ENCODE measurements around the gene DDX1. TPM values are rescaled to one million over a fixed set of nuclear protein-coding genes. Genes with fewer than 3 reads are reported as not detected.
"Not testable (repeated sequence)": the region's sequence is repeated elsewhere in the genome, so short reads cannot be mapped to it uniquely, and the experiment has no call there.

The DDX1 gene
- total RNA-seq, 1 donor from 2014 or later = 48.1 TPM

DNA sequence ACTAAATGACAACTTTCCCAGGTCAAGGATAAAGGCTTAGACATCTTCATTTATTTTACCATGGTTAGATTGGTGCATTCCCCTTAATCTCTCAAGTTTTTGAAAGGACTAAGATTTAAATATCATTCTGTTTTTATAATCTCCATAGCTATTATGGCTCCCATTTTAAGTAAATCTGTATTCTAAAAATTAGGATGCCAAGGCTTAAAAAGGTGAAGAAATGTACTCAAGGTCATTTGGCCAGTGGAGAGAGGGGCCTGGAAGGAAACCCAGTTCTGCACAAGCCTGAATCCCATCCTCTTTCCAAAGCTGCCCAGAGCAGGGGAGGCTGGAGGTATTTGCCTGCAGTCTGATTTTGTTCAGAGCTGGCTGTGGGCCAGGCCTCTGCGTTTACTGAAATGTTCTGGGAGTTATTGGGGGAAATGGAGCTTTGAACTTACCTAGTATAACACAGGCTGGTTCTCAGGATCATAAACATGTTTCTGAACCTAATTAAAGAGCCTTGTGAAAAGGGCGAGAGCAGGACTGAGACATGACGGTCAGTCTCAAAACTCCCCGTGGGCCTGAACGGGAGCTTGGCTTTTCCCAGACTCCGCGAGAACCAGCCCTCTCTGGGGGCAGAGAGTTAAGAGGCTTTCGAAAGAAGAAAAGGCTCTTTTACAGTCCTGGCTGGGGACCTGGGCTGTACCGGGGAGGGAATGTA, 85.6 kb downstream of the DDX1 start:
- DNase-seq (ENCODE audit: extremely low spot score in 2 of 2) = no peak
- intact Hi-C loops (cut with DNase I) = no loop called here
- no peaks in the 10 kb centered on the region for H3K27me3 ChIP-seq
- no peaks in the 10 kb centered on the region for H3K36me3 ChIP-seq
- peaks cover 12% of the 10 kb centered on the region for H3K4me1 ChIP-seq
- TF ChIP-seq POLR2AphosphoS5 (IDR thresholded peaks at IDR 0.05; ENCODE audit: insufficient read depth in 1 of 2, low read depth in 1 of 2) = no peak
- TF ChIP-seq POLR2A (IDR thresholded peaks at IDR 0.05) = no peak
- TF ChIP-seq, protein P1, sequence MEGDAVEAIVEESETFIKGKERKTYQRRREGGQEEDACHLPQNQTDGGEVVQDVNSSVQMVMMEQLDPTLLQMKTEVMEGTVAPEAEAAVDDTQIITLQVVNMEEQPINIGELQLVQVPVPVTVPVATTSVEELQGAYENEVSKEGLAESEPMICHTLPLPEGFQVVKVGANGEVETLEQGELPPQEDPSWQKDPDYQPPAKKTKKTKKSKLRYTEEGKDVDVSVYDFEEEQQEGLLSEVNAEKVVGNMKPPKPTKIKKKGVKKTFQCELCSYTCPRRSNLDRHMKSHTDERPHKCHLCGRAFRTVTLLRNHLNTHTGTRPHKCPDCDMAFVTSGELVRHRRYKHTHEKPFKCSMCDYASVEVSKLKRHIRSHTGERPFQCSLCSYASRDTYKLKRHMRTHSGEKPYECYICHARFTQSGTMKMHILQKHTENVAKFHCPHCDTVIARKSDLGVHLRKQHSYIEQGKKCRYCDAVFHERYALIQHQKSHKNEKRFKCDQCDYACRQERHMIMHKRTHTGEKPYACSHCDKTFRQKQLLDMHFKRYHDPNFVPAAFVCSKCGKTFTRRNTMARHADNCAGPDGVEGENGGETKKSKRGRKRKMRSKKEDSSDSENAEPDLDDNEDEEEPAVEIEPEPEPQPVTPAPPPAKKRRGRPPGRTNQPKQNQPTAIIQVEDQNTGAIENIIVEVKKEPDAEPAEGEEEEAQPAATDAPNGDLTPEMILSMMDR (IDR thresholded peaks at IDR 0.05) = no peak
- H3K27ac ChIP-seq = no peak overlapping the region
- H3K9me3 ChIP-seq = no peaks in the 10 kb centered on the region
- no peak overlapping the region for H3K4me3 ChIP-seq

DNA sequence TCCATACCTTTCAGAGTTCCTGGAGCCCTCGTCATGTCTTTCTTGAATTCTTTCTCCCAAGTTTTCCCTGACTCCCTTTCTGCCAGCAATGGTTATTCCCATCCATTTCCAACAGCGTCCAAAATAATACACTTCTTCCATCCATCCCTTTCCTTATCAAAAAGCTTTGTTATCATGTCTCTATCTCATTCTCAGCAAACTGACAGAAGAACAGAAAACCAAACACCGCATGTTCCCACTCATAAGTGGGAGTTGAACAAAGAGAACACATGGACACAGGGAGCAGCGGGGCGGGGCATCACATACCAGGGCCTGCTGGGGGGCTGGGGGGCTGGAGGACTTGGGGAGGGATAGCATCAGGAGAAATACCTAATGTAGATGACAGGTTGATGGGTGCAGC, 86.7 kb downstream of the DDX1 start:
- intact Hi-C loops (cut with DNase I) = no loop called here
- Histone ChIP-seq H3K9me3 (no peaks in the 10 kb centered on the region), H3K27me3 (no peaks in the 10 kb centered on the region), H3K4me1 (peaks cover 12% of the 10 kb centered on the region), H3K36me3 (no peaks in the 10 kb centered on the region), H3K4me3 (no peak overlapping the region), H3K27ac (no peak overlapping the region)
- no peak for DNase-seq (ENCODE audit: extremely low spot score in 2 of 2)
- TF ChIP-seq POLR2AphosphoS5 (IDR thresholded peaks at IDR 0.05; ENCODE audit: insufficient read depth in 1 of 2, low read depth in 1 of 2) (no peak), POLR2A (IDR thresholded peaks at IDR 0.05) (no peak)
- TF ChIP-seq, protein P1 (IDR thresholded peaks at IDR 0.05) = no peak

DNA sequence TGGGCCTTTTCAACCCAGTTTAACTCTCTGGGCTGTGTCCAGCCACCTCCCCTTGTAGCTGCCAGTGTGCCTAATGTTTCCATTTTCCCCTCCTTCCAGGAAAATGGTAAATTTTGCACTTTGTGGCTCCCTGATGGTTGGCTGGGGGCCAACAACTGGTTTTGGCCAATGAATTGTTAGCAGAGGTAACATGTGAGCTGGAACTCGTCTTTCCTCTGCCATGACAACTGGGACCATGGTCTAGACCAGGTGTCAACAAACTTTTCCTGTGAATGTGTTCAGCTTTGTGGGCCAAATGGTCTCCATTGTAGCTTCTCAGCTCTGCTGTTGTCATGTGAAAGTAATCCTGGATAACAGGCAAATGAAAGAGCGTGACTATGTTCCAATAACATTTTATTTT, 87.2 kb downstream of the DDX1 start:
- Histone ChIP-seq H3K36me3 (no peaks in the 10 kb centered on the region), H3K27ac (no peak overlapping the region), H3K27me3 (no peaks in the 10 kb centered on the region), H3K9me3 (no peaks in the 10 kb centered on the region), H3K4me3 (no peak overlapping the region), H3K4me1 (peaks cover 12% of the 10 kb centered on the region)
- TF ChIP-seq, protein P1 (IDR thresholded peaks at IDR 0.05) = no peak
- TF ChIP-seq POLR2A (IDR thresholded peaks at IDR 0.05) (no peak), POLR2AphosphoS5 (IDR thresholded peaks at IDR 0.05; ENCODE audit: insufficient read depth in 1 of 2, low read depth in 1 of 2) (no peak)
- intact Hi-C loops (cut with DNase I) = no loop called here
- DNase-seq (ENCODE audit: extremely low spot score in 2 of 2) = no peak

DNA sequence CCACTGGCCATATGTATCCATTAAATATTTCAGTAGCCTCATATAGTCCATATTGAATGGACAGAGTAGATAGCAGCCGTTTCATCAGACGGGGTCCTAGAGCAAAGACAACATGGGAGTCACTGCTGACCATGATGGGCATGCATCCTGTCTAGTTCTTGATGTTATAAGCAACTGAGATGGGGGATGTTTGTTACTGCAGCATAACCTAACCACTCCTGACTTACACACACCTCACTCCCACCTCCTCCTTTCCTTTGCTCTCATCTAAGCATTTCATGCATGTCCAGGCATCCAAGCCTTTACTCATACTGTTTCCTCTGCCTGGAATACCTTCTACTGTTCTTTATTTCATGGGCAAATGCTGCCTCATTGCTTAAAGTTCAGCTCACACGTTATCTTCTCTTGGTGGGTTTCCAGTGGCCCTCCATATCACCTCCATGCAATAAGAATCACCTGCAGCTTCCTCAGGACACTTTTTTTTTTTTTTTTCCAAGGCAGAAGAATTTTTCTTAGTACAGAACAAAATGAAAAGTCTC, 87.8 kb downstream of the DDX1 start:
- TF ChIP-seq POLR2A (IDR thresholded peaks at IDR 0.05) (no peak), POLR2AphosphoS5 (IDR thresholded peaks at IDR 0.05; ENCODE audit: insufficient read depth in 1 of 2, low read depth in 1 of 2) (no peak)
- TF ChIP-seq, protein P1 (IDR thresholded peaks at IDR 0.05) = no peak
- Histone ChIP-seq H3K4me3 (no peak overlapping the region), H3K9me3 (no peaks in the 10 kb centered on the region), H3K27ac (no peak overlapping the region), H3K27me3 (no peaks in the 10 kb centered on the region), H3K36me3 (no peaks in the 10 kb centered on the region), H3K4me1 (peaks cover 12% of the 10 kb centered on the region)
- no peak for DNase-seq (ENCODE audit: extremely low spot score in 2 of 2)
- intact Hi-C loops (cut with DNase I) = no loop called here

DNA sequence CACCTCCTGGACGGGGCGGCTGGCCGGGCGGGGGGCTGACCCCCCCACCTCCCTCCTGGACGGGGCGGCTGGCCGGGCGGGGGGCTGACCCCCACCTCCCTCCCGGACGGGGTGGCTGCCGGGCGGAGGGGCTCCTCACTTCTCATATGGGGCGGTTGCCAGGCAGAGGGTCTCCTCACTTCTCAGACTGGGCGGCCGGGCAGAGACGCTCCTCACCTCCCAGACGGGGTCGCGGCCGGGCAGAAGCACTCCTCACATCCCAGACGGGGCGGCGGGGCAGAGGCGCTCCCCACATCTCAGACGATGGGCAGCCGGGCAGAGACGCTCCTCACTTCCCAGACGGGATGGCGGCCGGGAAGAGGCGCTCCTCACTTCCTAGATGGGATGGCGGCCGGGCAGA, 88.5 kb downstream of the DDX1 start:
- H3K27ac ChIP-seq; DNase-seq (ENCODE audit: extremely low spot score in 2 of 2); intact Hi-C loops (cut with DNase I); H3K9me3 ChIP-seq; H3K27me3 ChIP-seq; H3K36me3 ChIP-seq; H3K4me3 ChIP-seq: not testable (repeated sequence)
- peaks cover 12% of the 10 kb centered on the region for H3K4me1 ChIP-seq

Other genes with a start within 250 kb of the DDX1 start
- gene NBAS, start 30.5 kb upstream of the DDX1 start, total RNA-seq = 29.7 TPM